Measurements from ENCODE around the gene MON2. TPM values are rescaled to one million over a fixed set of nuclear protein-coding genes. Genes with fewer than 3 reads are reported as not detected.
A peak's percentile ranks its signal among the peaks of the same experiment; 100 is the strongest.

Gene MON2
- total and polyA plus RNA-seq, 2 of the 8 experiments (the other 6 are each of a cell fraction or from before 2014, with no cell fraction given), result 3.8 to 21.8 TPM

DNA sequence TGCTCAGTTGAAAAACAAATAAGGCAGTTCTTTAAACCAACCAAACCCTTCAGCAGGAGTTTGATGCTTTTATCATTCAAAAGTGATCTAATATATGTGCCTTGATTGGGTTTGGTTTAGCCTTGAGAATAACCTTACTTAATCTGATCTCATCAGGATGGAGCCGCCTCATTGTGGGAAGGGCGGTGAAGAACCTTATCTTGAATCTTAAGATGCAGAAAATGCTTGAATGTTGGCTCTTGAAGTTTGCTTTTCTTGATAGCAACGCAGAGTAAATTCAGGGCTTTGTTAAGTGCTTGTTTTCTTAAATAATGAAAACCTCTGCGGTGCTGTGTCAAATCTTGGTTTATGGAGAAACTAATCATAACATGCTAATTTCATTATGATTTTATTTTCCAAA, 138.2 kb downstream of the MON2 start:
- Histone ChIP-seq H4K20me1 (replicated peaks in 1 of 2; ENCODE audit: control insufficient read depth in 1 of 2, insufficient read depth in 2 of 2, low read length in 2 of 2) (peaks cover 4 to 6% of the 10 kb centered on the region in 2 experiments), H3K56ac (replicated peaks; ENCODE audit: insufficient read length, low read depth, low read length) (no peak overlapping the region), H4K5ac (ENCODE audit: insufficient read length, low read depth, low read length) (no peak overlapping the region), H4K8ac (ENCODE audit: extremely low read depth, insufficient read depth, low read length) (no peak overlapping the region), H3K27ac (ENCODE audit: low read depth, low read length) (no peak overlapping the region), H2BK12ac (ENCODE audit: low read depth, low read length) (no peak overlapping the region), H3K27me3 (replicated peaks in 1 of 4; ENCODE audit: control insufficient read depth in 3 of 4, extremely low read depth in 1 of 4, insufficient read depth in 3 of 4, low read length in 3 of 4) (no peaks in the 10 kb centered on the region), H3K79me2 (ENCODE audit: control insufficient read depth in 1 of 2, insufficient read depth in 2 of 2, low read length in 2 of 2) (peaks cover 0 to 50% of the 10 kb centered on the region in 2 experiments; a peak in 3 of 4 replicates), H3K18ac (ENCODE audit: extremely low read depth, low read length) (no peak overlapping the region), H3K23me2 (ENCODE audit: low read depth, low read length) (no peaks in the 10 kb centered on the region), H2AFZ (ENCODE audit: low read length) (no peak overlapping the region), H2BK15ac (ENCODE audit: low read length) (no peak overlapping the region), H2BK120ac (replicated peaks; ENCODE audit: low read depth, low read length) (no peak overlapping the region), H3K14ac (ENCODE audit: insufficient read length) (no peak overlapping the region), H3K4me3 (ENCODE audit: extremely low read depth in 1 of 4, insufficient read depth in 2 of 4, low read depth in 3 of 4, low read length in 4 of 4) (peak overlapping the region; percentile 72 to 79 (median 73); a peak in 7 of 8 replicates), H3K9ac (replicated peaks in 1 of 4; ENCODE audit: extremely low read depth in 1 of 4, low read depth in 3 of 4, low read length in 3 of 4) (peak overlapping the region in 2 of 4 experiments; percentile 18 to 43; a peak in 2 of 7 replicates), H2AK5ac (ENCODE audit: low read depth, low read length) (no peak overlapping the region), H2BK20ac (ENCODE audit: low read length) (no peak overlapping the region), H2BK5ac (ENCODE audit: low read depth, low read length) (no peak overlapping the region), H3K79me1 (ENCODE audit: low read depth, low read length) (no peaks in the 10 kb centered on the region), H3K36me3 (ENCODE audit: control insufficient read depth in 2 of 4, insufficient read depth in 4 of 4, low read length in 3 of 4) (no peaks in the 10 kb centered on the region), H3K4me2 (ENCODE audit: insufficient read depth in 1 of 2, low read depth in 2 of 2, low read length in 2 of 2) (peak overlapping the region; percentile 66 to 80), H3K4me1 (replicated peaks in 1 of 4; ENCODE audit: control insufficient read depth in 3 of 4, insufficient read depth in 4 of 4, low read length in 3 of 4) (peaks cover 0 to 5% (median 4%) of the 10 kb centered on the region in 4 experiments; a peak in 5 of 7 replicates), H3K9me3 (ENCODE audit: insufficient read depth in 2 of 2, low read depth in 1 of 2, low read length in 1 of 2) (no peaks in the 10 kb centered on the region), H3K4ac (replicated peaks; ENCODE audit: insufficient read length, low read depth, low read length) (no peak overlapping the region), H3K23ac (ENCODE audit: insufficient read length) (no peak overlapping the region), H4K91ac (replicated peaks; ENCODE audit: insufficient read length, low read length) (no peak overlapping the region)
- POLR2A ChIA-PET (ENCODE audit: partially characterized antibody), result interaction anchor here (0.8 to 3.4 kb wide), 2 partner anchors 25 to 52 kb away, joined by 4 to 13 read pairs; no protein-coding TSS in a partner anchor
- CTCF ChIA-PET (ENCODE audit: partially characterized antibody), result interaction anchor here (1.6 kb wide), 1 partner anchor 189 kb away, joined by 12 read pairs; no protein-coding TSS in a partner anchor
- 58% methylated on average over 4 of the region's 4 CpGs; no CpG with 5 or more reads in 1 of the 2 experiments for WGBS, 2 experiments (ENCODE audit: extremely low coverage in 1 of 2, insufficient coverage in 1 of 2, insufficient read length in 1 of 2, insufficient replicate concordance in 2 of 2, low coverage in 1 of 2, low lambda C conversion rate in 2 of 2, missing lambda C conversion rate in 1 of 2)
- no peak for FAIRE-seq
- DNase-seq (ENCODE audit: low read depth in 1 of 2, low spot score in 2 of 2), result no peak
- TF ChIP-seq POLR2A (IDR thresholded peaks at IDR 0.05; ENCODE audit: control extremely low read depth in 1 of 2, low read depth in 2 of 2, low read length in 2 of 2), result peak in 1 of 2 experiments; percentile 39; a peak in 1 of 3 replicates
